Activated CD4-positive, alpha-beta T cell treated with anti-CD3 and anti-CD28 coated beads, Interleukin-2, amount 50 U/mL, for 16 hours (primary cell): Measurements from ENCODE around the gene LGR6.
"Not testable (repeated sequence)": the region's sequence is repeated elsewhere in the genome, so short reads cannot be mapped to it uniquely, and the experiment has no call there.

Experiments
- DNase-seq: peaks from one replicate; pipeline ENCODE4 v3.0.0-alpha.2; 2020

Gene LGR6

GRCh38 chr1:202247837-202248795 is 54.5 kb downstream of the LGR6 start:
- DNase-seq = no peak

GRCh38 chr1:202248861-202249260 is 55.3 kb downstream of the LGR6 start:
- no peak for DNase-seq

- DNase-seq = no peak
These were observed 55.8 kb downstream of the LGR6 start for GRCh38 chr1:202249436-202249835.

DNA sequence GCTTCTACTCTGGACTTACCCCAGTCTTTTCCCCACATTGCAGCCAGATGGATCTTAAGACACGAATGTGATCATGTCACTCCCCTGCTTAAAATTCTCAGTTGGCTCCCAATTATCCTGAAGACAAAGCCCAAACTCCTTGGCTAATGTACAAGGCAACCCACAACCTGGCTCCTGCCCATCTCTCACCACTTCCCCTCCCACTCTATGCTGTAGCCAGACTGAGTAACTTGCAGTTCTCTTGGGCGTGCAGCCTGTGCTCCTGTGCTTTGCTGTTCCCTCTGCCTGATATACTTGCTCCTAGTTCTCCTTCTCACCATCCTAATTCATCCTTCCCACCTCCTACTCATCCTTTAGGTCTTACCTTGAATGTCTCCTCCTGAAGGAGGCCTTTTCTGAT is 56.2 kb downstream of the LGR6 start:
- no peak for DNase-seq

DNA sequence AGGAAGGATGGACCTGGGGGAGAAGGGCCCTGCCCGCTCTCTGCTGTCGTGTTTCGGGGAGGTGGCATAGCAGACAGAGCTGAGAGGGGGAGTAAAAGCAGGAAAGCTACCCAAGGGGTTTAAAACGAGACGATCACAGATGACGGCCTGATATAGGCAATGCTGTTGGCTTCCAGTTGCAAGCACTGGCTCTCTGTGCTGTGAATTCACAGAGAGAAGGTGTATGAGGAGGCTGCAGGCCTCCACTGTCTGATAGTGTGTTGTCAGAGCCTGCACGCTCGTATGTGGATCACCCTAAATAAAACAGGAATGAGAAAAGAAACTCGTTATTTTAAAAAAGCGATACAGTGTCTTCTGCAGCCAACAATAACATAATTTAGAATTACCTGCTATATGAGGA is 57.4 kb downstream of the LGR6 start:
- no peak for DNase-seq

- DNase-seq = no peak
These were observed 58.0 kb downstream of the LGR6 start for GRCh38 chr1:202251424-202252256.

GRCh38 chr1:202252271-202252670 is 58.7 kb downstream of the LGR6 start:
- DNase-seq = no peak

DNA sequence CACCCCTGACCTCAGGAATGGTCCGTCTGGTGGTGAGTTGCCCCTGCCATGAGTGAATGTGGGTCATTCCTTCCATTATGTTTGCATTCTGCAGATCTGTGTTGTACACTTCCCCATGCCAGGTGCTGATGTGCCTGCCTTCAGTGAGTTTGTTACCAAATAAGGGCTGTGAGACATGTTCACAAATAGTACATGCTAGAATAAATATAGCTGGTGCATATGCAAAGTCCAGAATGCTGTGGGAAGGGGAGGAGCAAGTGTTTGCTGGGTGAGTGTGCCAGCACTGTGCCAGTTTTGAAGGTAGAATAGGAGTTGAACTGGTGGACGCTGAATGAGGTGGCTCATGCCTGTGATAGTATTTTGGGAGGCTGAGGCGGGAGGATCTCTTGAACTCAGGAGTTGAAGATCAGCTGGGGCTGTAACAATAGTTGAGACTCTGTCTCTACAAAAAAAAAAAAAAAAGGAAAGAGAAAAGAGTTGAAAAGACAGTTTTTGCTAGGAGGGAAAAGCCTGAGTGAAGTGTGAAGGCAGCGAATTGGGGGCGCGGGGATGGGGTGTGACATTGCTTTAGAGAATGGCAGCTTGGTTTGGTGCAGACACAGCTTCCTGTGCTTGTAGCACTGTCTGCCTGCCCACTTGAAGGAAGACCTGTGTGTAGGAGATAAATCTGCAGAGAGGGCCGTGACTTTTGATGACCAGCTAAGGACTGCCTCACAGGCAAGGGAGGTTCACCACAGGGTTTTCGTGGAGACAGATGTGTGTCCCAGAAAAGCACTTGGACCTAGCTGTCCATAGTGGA is 61.1 kb downstream of the LGR6 start:
- DNase-seq = no peak

DNA sequence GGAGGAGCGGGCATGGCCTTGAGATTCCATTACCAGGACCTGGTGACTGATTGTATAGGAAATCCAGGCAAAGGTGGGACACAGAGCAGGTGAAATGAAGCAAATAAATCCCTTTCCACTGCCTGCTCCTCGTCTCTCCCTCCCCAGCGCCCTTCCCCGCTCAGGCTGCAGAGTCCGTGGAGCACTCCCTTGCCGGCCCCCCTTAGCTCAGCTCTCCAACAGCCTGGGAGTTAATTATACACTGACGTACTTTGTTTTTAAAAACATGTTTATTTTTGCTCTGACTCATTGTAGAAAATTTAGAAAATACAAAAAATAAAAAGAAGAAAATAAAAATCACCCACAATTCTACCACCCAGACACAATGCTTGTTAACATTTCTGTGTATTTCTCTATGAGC is 61.7 kb downstream of the LGR6 start:
- DNase-seq = no peak

GRCh38 chr1:202259705-202260104 is 66.1 kb downstream of the LGR6 start:
- no peak for DNase-seq

DNA sequence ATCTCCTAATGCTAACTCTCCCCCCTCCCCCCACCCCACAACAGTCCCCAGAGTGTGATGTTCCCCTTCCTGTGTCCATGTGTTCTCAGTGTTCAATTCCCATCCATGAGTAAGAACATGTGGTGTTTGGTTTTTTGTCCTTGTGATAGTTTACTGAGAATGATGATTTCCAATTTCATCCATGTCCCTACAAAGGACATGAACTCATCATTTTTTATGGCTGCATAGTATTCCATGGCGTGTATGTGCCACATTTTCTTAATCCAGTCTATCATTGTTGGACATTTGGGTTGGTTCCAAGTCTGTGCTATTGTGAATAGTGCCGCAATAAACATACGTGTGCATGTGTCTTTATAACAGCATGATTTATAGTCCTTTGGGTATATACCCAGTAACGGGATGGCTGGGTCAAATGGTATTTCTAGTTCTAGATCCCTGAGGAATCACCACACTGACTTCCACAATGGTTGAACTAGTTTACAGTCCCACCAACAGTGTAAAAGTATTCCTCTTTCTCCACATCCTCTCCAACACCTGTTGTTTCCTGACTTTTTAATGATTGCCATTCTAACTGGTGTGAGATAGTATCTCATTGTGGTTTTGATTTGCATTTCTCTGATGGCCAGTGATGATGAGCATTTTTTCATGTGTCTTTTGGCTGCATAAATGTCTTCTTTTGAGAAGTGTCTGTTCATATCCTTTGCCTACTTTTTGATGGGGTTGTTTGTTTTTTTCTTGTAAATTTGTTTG is 67.8 kb downstream of the LGR6 start:
- not testable (repeated sequence) for DNase-seq

GRCh38 chr1:202263628-202264027 is 70.0 kb downstream of the LGR6 start:
- no peak for DNase-seq

DNA sequence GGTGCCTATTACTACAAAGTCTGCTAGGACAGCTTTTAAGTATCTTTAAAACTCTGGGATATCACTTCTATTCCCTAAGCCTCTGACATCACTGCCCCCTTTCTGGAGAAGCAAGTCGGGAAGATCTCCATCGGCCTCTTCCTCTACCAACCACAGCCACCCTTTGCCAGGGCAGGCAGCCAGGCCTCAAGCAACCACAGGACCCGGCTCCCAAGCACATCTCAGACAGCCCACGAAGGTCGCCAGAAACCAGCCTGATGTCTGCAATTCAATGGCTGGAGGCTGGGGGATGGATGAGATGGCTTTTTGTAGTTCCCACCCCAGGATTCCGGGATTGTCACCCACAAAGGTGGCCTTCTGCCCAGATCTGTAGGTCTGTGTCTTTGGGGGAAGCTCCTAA is 70.7 kb downstream of the LGR6 start:
- DNase-seq = no peak

GRCh38 chr1:202264726-202265125 is 71.1 kb downstream of the LGR6 start:
- no peak for DNase-seq

GRCh38 chr1:202266061-202266765 is 72.6 kb downstream of the LGR6 start:
- DNase-seq = no peak

DNA sequence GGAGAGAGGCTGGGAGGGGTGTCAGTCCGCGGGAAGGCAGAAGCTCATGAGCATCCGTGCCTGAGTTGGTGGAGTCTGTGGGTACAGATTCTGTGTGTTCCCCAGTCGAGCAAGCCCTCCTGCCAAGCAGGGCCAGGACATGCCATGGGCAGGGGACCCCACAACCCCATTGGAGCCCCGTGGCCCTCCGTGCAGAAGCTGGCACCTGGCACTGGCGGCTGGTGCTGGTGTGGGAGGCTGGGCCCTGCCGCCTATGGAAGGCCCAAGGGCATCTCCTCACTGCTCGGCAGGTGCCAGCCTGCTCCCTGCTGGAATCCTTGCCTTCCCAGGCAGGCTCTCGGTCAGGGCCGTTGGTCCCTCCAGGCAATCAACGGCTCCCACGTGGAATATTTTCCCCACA is 74.4 kb downstream of the LGR6 start:
- DNase-seq = no peak

DNA sequence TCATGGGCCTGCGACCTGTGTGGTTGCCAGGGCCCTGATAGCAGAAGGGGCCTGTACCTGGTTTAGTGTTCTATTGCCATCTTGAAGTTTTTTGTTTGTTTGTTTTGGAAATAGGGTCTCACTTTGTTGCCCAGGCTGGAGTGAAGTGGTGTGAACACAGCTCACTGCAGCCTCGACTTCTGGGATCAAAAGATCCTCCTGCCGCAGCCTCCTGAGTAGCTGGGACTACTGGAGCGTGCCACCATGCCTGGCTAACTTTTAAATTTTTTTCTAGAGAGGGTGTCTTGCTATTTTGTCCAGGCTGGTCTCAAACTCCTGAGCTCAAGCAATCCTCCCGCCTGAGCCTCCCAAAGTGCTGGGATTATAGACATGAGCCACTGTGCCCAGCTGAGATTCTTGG is 75.2 kb downstream of the LGR6 start:
- no peak for DNase-seq

- DNase-seq = no peak
These were observed 77.3 kb downstream of the LGR6 start for GRCh38 chr1:202270871-202271326.

- no peak for DNase-seq
These were observed 78.7 kb downstream of the LGR6 start for GRCh38 chr1:202272103-202272845.

DNA sequence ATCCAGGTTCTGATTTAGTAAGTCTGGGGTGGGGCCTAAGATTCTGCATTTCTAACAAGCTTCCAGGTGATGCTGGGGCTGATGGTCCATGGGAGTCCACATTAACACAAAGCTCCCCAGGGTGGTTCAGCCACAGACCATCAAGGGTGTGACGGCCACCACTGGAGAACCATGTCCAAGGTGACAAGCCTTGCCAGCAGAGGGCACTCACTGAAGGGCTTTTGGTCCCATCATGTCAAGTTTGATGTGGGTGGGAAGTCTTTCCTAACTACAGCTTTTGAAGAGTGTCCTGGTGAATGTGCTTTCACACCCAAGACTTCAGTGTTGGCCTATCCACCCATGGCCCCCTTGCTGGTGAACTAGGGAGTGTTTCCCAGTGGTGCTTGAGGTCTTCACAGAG is 81.0 kb downstream of the LGR6 start:
- peak; percentile 30 for DNase-seq
